ENCODE measurements around the gene CSK. TPM values are rescaled to one million over a fixed set of nuclear protein-coding genes. Genes with fewer than 3 reads are reported as not detected.

CSK gene
- total and polyA plus RNA-seq, 12 donors: 19.7 to 48.6 (median 24.8) TPM

- Histone ChIP-seq H3K9me3 (no peaks in the 10 kb centered on the region), H3K27ac (no peak overlapping the region), H3K4me1 (peaks cover 0 to 20% (median 8%) of the 10 kb centered on the region in 9 donors), H3K36me3 (peaks cover 0 to 30% (median 5%) of the 10 kb centered on the region in 9 donors), H3K27me3 (peaks cover 0 to 6% (median 3%) of the 10 kb centered on the region in 7 donors), H3K4me3 (no peak overlapping the region)
- no peak for TF ChIP-seq CTCF (IDR thresholded peaks at IDR 0.05)
- 73 to 81% methylated on average over 12 of the region's 12 CpGs for WGBS, 2 donors
- DNase-seq (no peak), ATAC-seq (no peak)
- intact Hi-C loops (cut with DNase I): loop anchor here in 3 of 10 donors (2.0 to 10.0 kb wide), 3 partner anchors 53 to 61 kb away; no protein-coding TSS in a partner anchor
Observed at GRCh38 chr15:74833376-74834107, 51.7 kb downstream of the CSK start.

- intact Hi-C loops (cut with DNase I): loop anchor here in 3 of 10 donors (2.0 to 10.0 kb wide), 3 partner anchors 55 to 63 kb away; no protein-coding TSS in a partner anchor
- Histone ChIP-seq H3K4me1 (peaks cover 0 to 20% (median 8%) of the 10 kb centered on the region in 9 donors), H3K27me3 (no peaks in the 10 kb centered on the region), H3K36me3 (peaks cover 0 to 48% (median 9%) of the 10 kb centered on the region in 9 donors), H3K9me3 (no peaks in the 10 kb centered on the region), H3K27ac (no peak overlapping the region), H3K4me3 (no peak overlapping the region)
- peak; percentile 53 to 83 (median 76) for TF ChIP-seq CTCF (IDR thresholded peaks at IDR 0.05)
- 44 to 49% methylated on average over 5 of the region's 5 CpGs for WGBS, 2 donors
- DNase-seq: peak; percentile 49 to 69
- ATAC-seq: peak in 6 of 8 donors; percentile 30 to 51 (median 39)
Observed at GRCh38 chr15:74835312-74835823, 53.5 kb downstream of the CSK start.

GRCh38 chr15:74836846-74837245, 55.0 kb downstream of the CSK start:
- H3K36me3 ChIP-seq: peaks cover 0 to 57% (median 10%) of the 10 kb centered on the region in 9 donors

More at GRCh38 chr15:74836846-74837245, 55.0 kb downstream of the CSK start:
- TF ChIP-seq CTCF (IDR thresholded peaks at IDR 0.05): no peak
- 87 to 90% methylated on average over 7 of the region's 7 CpGs for WGBS, 2 donors
- DNase-seq (no peak), ATAC-seq (no peak)
- H3K4me1 ChIP-seq: peaks cover 2 to 14% (median 4%) of the 10 kb centered on the region in 9 donors
- H3K9me3 ChIP-seq: no peaks in the 10 kb centered on the region
- intact Hi-C loops (cut with DNase I): loop anchor here in 2 of 10 donors (5.0 to 10.0 kb wide), 2 partner anchors 62 to 65 kb away; no protein-coding TSS in a partner anchor
- H3K4me3 ChIP-seq: no peak overlapping the region
- H3K27me3 ChIP-seq: no peaks in the 10 kb centered on the region
- no peak overlapping the region for H3K27ac ChIP-seq
